ENCODE data around the gene B4GALT7.

B4GALT7 gene

DNA sequence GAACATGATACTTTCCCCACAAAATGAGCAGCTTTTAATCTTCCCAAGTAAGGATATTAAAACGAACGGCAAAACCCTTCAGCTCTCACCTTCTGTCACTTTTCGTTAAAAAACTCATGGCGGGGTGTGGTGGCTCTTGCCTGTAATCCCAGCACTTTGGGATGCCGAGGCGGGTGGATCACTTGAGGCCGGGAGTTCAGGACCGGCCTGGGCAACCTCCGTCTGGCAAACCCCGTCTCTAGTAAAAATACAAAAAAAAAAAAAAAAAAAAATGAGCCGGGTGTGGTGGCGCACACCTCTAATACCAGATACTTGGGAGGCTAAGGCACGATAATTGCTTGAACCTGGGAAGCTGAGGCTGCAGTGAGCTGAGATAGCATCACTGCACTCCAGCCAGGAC, 7.0 kb upstream of the B4GALT7 start:
- DNase-seq (ENCODE audit: insufficient read length, low spot score): no peak
- no peak for FAIRE-seq

DNA sequence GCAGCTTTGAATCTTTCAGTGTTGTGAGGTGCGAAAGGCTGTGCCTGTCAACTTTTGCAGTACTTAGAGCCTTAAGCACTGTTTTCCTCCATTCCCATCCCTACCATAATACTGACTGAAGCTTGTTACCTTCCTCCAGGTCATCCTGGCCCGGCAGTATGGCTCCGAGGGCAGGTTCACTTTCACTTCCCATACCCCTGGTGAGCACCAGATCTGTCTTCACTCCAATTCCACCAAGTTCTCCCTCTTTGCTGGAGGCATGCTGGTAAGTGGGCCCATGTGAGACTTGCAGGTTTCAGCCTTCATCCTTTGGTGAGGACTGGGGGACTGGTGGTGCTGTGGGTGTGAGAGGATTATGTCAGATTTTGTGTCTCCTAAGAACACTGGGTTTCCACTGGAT, 6.4 kb upstream of the B4GALT7 start:
- no peak for DNase-seq (ENCODE audit: insufficient read length, low spot score)
- no peak for FAIRE-seq

DNA sequence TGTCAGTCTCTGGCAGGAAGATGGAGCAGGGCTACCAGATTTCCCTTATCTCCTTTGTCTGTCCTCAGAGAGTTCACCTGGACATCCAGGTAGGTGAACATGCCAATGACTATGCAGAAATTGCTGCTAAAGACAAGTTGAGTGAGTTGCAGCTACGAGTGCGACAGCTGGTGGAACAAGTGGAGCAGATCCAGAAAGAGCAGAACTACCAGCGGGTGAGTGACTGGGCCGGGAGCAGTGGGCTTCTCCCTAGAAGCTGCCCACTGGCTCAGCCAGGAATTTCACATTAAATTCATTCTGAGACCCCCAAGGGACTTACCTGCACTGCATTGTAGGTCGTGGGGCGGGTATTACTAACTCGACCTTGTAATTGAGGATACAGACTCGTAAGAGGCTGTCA, 5.9 kb upstream of the B4GALT7 start:
- no peak for DNase-seq (ENCODE audit: insufficient read length, low spot score)
- FAIRE-seq: no peak

DNA sequence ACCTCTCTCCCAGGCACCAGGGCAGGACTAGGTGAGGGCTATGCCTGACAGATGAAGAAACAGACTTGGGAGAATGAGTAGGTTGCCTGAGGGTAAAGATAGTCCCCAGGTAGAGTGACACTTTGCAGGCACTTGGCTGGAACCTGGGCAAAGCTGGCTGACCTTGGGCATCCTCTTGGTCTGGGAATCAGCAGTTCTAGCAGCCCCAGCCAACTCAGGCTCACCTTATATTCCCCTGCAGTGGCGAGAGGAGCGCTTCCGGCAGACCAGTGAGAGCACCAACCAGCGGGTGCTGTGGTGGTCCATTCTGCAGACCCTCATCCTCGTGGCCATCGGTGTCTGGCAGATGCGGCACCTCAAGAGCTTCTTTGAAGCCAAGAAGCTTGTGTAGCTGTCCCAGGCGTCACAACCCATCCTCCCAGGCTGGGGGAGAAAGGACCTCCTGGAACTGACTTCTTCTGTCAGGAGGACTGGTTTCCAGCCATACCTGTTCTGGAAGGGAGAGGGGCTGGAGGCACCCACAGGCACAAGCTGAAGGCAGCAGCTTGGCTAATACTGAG, 4.8 kb upstream of the B4GALT7 start:
- FAIRE-seq (no peak), DNase-seq (ENCODE audit: insufficient read length, low spot score) (no peak)

DNA sequence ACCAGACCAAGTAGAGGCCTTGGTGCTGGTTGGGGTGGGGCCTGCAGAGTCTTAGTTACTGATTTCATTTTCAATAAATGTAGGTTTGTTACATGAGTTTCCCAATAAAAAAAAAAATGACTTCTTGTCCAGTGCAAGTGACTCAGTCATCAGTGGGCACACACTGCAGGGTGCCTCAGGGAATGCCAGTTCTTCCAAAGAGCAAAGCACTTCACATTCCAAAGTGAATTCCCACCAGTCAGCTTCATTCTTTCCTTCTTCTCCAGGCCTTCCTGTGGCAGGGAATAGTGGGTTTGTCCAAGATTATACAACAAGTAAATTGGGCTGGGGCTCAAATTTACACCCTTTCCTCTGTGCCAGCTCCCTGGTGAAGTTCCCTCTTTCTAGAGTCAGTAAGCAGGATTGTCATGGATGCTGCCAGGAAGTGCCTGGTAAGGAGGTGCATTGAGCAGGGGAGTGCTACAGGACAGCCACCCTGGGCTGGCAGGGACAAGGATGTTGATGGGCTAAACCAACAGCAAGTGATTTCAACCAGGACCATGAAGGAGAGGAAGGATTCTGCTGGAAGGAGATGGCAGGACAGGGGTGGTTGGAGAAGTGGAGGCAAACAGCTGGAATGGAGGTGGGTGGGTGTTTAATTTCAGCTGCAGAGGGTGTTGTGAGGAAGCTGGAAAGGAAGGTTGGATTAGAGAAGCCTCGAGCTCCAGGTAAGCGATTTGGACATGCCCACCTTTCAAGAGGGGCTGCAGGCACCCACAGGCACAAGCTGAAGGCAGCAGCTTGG, 3.7 kb upstream of the B4GALT7 start:
- no peak for FAIRE-seq
- no peak for DNase-seq (ENCODE audit: insufficient read length, low spot score)

DNA sequence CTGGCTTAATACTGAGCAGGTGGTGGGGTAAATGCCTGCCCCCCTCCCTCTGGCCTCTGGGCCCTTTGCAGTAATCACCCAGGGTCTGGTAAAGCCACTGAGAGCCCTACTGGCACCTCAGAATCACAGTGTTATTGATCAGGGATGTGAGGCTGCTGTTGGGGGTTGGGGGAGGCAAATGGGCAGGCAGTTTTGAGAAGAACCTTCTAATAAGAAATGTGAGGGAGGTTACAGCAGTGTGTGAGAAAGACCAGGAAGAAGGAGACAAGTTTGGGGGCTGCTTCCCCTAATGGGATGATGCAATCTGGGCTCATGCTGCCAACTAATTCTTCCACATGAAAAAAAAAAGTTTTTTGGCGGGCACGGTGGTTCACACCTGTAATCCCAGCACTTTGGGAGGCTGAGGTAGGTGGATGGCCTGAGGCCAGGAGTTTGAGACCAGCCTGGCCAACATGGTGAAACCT, 3.1 kb upstream of the B4GALT7 start:
- no peak for DNase-seq (ENCODE audit: insufficient read length, low spot score)
- no peak for FAIRE-seq

DNA sequence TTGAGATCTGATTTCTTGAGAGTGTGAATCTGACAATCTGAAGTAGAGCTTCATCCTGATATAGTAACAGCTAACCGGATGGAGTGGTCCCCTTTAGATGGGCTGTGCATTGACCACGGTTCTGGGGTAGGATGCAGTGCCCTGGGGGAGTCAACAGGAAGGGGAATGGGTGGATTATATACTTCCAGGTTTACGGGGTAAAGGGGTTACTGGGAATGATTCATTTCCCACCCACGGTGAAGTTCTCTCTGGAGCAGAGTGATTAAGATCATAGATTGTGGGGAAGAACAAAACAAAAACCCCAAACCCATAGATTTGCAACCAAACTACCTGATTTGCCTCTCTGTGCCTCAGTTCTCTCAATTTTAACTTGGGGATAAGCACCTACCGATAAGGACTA, 1.5 kb upstream of the B4GALT7 start:
- DNase-seq (ENCODE audit: insufficient read length, low spot score) (no peak), FAIRE-seq (no peak)

DNA sequence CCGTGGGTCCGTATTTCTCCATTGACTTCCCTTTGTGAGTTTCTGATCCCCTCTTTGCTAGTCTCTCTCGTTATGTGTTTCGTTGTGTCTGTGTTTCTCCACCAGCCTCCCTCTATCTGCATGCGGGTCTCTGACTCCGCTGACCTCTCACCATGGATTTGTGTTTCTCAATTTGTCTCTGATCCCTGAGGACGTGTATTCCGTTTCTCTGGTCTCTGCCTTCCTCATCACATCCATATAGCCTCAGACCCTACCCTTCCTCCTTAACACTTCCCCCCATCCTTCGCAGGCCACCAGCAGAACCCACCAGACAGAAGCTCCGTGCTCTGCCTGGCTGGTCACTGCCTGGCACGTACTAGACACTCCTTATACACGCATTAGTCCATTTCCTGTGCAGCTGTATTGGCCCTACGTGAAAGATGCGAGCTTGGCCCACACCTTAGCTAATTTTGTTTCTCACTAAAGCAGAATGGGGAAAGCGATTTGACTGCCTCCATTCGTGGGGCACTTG, 631 bp downstream of the B4GALT7 start:
- FAIRE-seq: peak; percentile 82

DNA sequence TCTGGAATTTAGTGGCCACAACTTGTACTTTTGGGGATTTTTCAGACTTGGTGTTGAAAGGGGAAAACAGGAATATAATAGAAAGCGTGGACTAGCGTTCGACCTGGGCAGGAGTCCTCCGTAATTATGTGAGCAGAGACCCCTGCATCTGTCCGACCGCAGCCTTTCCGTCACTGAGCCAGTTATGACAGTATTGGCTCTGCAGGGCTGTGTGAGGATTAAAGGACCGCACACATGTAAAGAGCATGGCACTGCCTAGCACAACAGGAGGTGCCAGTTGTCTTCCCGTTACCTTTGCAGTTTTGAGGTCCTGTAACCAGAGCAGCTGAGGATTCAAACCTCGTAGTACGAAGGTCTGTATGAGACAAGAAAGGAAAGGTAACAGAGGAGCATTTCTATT, 1.2 kb downstream of the B4GALT7 start:
- FAIRE-seq (no peak), DNase-seq (ENCODE audit: insufficient read length, low spot score) (no peak)

More for the DNA sequence above, 631 bp downstream of the B4GALT7 start:
- no peak for DNase-seq (ENCODE audit: insufficient read length, low spot score)

DNA sequence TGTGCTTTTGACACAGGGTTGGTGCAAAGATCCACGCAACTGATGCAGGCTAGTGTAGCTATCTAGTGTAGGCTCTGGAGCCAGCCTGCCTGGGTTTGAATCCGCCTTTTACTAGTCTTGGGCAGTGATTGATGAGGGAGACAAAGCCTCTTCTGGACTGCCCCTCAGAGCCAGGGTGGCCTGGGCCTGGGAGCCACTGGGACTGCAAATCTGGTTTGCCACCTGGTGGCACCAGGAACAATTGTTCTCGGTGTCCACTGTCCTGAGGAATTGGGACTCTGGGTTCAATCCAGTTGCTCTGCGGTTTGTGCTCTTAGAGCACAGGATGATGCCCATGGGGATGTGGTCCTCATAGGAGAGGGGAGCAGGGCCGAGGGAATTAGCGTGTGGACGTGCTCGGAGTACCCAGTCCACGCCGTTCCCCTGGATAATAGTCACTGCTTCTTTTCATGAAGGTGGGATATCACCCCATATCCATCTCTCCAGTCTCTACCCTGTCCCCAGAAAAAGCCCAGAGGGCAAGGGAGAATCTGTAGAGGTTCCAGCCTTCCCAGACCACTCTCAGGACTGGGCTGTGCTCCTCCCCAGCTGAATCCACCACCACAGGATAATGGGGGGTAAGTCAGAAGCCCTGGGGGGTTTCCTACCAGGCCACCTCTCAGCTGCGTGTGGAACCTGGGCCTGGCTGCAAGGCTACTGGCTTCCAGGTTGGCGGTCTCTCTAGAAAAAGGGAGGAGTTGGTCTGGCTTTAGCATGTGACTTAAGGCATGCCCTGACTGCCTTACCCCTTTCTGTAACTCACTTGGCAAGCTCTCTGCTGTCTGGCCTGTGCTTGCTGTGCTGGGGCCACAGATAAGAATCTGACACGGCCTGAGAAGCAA, 1.9 kb downstream of the B4GALT7 start:
- no peak for DNase-seq (ENCODE audit: insufficient read length, low spot score)
- FAIRE-seq: no peak

DNA sequence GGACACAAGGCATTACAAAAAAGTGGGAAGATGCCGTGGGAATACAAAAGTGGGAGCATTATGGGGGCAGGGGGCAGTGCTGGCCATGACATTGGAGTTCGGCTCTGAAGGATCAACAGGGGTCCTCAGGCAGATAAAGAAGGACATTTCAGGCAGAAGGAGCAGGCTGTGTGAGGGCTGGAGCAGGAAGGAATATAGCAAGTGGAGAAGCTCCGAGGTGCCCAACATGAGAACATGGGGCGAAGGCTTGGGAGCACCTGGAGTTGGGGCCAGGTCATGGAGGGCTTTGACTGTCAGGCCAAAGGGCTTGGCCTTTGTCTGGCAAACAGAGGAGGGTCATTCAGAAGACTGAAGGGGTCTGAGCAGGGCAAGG, 2.5 kb downstream of the B4GALT7 start:
- no peak for DNase-seq (ENCODE audit: insufficient read length, low spot score)
- no peak for FAIRE-seq

DNA sequence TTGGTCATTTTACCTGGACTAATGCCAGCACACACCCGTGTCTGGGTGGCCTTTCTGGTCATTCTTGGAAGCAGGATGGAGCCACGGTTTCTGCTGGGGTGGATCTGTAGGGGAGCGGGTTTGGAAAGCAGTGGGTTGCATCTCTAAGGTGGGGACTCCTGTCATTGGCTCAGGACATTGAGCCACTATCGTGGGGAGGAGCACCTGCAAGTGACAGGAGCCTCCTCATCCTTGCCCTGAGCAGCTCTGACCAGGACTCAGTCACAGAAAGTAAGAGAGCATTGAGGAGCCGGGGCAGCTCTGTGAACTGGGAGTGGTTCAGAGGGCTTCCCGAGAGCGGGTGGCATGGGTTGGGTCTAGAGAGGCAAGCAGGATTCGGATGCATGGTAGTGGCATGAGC, 3.7 kb downstream of the B4GALT7 start:
- DNase-seq (ENCODE audit: insufficient read length, low spot score) (no peak), FAIRE-seq (no peak)

DNA sequence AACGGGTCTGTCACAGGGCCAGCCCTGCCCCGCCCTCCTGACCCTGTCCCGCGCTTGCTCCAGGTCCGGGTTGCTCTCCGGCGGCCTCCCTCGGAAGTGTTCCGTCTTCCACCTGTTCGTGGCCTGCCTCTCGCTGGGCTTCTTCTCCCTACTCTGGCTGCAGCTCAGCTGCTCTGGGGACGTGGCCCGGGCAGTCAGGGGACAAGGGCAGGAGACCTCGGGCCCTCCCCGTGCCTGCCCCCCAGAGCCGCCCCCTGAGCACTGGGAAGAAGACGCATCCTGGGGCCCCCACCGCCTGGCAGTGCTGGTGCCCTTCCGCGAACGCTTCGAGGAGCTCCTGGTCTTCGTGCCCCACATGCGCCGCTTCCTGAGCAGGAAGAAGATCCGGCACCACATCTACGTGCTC, 4.2 kb downstream of the B4GALT7 start:
- no peak for FAIRE-seq
- no peak for DNase-seq (ENCODE audit: insufficient read length, low spot score)

DNA sequence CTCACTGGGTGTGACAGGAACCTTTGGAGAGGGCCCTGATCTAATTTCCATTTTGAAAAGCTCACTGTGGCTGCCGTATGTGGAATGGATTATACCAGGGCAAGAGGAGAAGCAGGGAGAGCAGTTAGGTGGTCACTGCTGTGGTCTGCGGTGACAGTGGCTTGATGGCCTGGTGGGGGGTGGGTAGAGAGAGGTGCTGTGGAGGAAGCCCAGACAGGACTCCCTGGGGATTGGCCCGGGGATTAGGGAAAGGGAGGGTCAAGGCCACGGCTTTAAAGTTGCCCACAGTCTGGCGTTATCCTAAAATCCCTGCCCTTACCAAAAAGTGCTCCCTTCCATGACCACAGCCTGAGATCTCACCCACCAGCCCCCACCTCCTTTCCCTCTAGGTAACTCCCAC, 4.7 kb downstream of the B4GALT7 start:
- DNase-seq (ENCODE audit: insufficient read length, low spot score) (no peak), FAIRE-seq (no peak)

DNA sequence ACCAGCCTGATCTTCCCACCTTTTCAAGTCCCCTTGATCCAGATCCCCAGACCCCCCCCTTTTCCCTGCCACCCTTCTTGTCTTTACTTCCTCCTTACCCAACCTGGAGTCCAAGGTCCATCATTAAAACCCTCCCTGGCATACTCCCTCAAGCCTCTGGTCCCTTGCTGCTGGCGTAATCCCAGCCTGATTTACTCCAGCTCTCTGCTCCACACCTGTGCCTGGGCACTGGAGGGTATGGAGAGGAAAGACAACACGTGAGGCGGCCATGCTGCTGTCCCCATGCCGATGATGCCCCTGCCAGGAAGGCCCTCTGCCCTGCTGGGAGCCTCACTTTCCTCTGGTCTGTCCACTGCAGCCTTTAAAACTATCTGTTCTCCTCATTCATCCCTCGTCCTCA, 5.1 kb downstream of the B4GALT7 start:
- no peak for FAIRE-seq

DNA sequence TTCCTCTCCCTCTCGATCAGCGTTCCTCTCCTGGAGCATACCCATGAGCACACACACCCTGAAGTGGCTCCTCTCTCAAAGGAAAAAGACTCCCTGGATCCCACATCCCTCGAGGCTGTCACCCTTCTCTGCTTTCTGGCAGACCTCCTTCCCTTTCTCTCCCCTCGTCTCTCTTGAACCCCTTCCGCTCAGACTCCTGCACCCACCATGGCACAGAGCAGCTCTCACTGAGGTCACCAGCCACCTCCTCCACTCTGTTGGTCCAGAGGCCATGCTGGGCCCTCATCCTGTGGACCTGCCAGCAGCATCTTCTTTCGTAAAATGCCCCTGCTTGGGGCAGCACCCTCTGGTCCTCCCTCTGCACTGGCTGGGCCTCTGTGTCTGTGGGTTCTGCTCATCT, 5.7 kb downstream of the B4GALT7 start:
- no peak for DNase-seq (ENCODE audit: insufficient read length, low spot score)
- no peak for FAIRE-seq

More for the DNA sequence above, 5.1 kb downstream of the B4GALT7 start:
- DNase-seq (ENCODE audit: insufficient read length, low spot score): no peak

DNA sequence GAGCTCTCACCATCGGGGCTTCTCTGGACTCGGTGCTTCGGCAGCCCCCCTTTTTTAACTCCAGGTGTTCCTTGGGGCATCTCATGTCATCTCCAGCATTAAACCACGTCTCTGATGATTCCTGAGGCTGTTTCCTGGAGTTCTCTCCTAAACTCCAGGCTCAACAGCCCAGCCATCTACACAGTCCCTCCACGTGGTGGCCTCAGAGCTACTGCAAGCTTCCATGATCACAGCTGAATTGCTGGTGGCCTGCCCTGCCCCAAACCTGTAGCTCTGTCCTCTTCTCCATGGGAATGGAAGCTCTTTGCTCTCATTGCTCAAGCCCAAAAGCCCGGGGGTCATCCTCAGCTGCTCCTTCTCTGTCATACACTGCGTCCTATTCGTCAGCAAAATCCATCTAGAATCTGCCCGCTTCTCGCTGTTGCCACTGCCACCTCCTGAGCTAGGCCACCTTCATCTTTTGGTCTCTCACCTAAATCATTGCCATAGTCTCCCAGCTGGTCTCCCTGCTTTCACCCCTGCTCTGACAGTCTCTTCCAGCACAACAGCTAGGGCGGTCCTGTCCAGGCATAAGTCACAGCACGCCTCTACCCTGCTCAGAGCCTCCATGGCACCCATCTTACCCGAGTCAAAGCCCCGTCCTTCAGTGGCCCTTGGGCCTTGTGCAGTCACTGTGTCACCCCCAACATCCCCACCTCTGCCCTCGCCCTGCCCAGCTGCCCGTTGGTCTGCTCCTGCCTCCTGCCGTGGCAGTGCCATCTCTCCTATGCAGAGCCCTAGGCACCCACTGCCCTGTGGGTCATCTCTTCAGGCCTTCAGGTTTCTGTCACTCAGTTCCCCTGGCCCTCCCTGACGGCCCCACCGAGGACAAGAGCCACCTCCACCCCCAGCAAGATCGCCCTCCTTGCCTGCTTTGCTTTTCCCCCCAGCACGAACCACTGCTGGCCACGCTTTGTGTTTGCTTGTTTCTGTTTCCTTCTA, 6.4 kb downstream of the B4GALT7 start:
- FAIRE-seq (no peak), DNase-seq (ENCODE audit: insufficient read length, low spot score) (no peak)

DNA sequence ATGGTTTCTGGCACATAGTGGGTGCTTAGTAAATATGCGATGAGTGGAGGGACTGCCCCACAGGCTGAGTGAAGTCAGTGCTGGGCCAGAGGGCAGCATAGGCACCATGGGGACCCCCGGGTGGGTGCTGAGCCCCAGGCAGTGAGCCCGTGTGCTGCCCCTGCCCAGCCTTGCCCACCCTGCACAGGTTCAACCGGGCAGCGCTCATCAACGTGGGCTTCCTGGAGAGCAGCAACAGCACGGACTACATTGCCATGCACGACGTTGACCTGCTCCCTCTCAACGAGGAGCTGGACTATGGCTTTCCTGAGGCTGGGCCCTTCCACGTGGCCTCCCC, 7.2 kb downstream of the B4GALT7 start:
- DNase-seq (ENCODE audit: insufficient read length, low spot score) (no peak), FAIRE-seq (no peak)

DNA sequence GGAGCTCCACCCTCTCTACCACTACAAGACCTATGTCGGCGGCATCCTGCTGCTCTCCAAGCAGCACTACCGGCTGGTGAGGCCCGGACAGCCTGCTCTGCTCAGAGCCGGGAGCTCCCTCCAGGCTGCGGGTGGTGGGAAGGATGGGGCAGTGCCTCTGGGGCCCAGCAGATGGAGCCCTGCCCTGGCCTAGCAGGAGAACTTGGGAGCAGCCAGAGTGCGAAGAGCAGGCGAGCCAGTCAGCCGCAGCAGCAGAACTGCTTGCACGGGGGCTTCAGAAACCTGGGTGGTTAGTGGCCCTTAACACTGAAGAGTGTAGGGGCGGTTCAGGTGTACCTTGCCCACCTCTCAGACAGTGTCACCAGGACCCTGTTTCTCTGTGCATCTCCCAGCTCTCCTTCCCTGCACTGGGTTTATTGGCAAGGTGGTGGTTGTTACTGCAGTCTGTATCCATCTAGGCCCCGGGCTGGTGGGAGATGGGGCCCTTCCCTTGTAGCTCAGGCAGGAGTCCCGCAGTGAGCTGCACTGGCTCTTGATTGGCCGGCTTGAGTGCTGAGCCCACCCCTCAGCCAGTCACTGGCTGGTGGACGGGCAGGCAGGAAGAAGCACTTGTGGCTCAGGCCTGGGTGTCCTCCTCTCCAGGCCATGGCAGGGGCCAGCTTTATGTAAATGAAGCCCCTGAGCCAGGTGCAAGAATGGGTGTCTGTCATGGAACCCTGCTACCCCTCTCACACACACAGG, 7.7 kb downstream of the B4GALT7 start:
- peak; percentile 72 for DNase-seq (ENCODE audit: insufficient read length, low spot score)
- peak; percentile 75 for FAIRE-seq

Measured in GM19239 (cell line).